Lower leg skin (tissue), 4 donors: ENCODE data around the gene MIP. TPM values are rescaled to one million over a fixed set of nuclear protein-coding genes. Genes with fewer than 3 reads are reported as not detected.

Experiments used
- DNase-seq, 2 donors: peaks; one replicate each; pipeline ENCODE4 v3.0.0-alpha.2; 2019; ENCODE audit warnings: low spot score in 2 of 2
- H3K4me3 ChIP-seq: fragments of 200-600 bp; sonication (generic); 2 replicates; pipeline ENCODE4 v1.5.1; 2017; ENCODE audit warnings: mild to moderate bottlenecking, low read depth; ENCODE audit not compliant: poor library complexity, severe bottlenecking
- POLR2A ChIP-seq, 2 donors: fragments of 450-650 bp; IDR thresholded peaks; one replicate each; pipeline ENCODE4 v1.6.1; 2016 to 2017; ENCODE audit warnings: antibody characterized with exemption in 2 of 2, mild to moderate bottlenecking in 1 of 2, moderate library complexity in 1 of 2
- WGBS, 2 donors: methylation state at CpG; one replicate each; pipeline ENCODE4 v1.1.5; 2018; 5-methylcytosine and 5-hydroxymethylcytosine counted together
- intact Hi-C: fragments of 100-400 bp; cut with DNase I; formaldehyde crosslinking; loops from one replicate; pipeline ENCODE4 v1.15.0; 2023; ENCODE audit warnings: low total_unique reads
- total RNA-seq, 4 donors: library from RNA; depleted of rRNA; stranded (reverse); fragments of >200 nt; gene quantifications; one replicate each; pipeline ENCODE4 v1.1.0, GENCODE V29; 2016
- TF ChIP-seq, protein P1 (sequence below), 3 donors: fragments of 450-650 bp; IDR thresholded peaks; one replicate each; pipeline ENCODE4 v1.5.1; 2016; ENCODE audit warnings: antibody characterized with exemption in 3 of 3, mild to moderate bottlenecking in 3 of 3, moderate library complexity in 2 of 3

Gene MIP
- total RNA-seq, 4 donors from 2014 or later = not detected

DNA sequence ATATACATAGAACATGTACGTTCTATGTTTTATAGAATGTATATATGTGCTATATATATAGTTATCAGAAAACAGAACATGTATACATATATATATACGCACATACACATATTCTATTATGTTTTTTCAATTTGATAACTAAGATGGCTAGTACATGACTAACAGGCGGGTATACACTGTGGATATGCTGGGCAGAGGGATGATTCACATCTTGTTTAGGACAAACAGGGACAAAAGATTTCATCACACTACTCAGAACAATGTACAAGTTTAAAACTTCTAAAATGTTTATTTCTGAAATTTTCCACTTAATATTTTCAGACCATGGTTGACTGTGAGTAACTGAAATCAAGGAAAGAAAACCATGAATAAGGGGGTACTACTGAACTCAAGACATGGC, 22.6 kb downstream of the MIP start:
- intact Hi-C loops = no loop called here
- no peak for DNase-seq
- TF ChIP-seq, protein P1, sequence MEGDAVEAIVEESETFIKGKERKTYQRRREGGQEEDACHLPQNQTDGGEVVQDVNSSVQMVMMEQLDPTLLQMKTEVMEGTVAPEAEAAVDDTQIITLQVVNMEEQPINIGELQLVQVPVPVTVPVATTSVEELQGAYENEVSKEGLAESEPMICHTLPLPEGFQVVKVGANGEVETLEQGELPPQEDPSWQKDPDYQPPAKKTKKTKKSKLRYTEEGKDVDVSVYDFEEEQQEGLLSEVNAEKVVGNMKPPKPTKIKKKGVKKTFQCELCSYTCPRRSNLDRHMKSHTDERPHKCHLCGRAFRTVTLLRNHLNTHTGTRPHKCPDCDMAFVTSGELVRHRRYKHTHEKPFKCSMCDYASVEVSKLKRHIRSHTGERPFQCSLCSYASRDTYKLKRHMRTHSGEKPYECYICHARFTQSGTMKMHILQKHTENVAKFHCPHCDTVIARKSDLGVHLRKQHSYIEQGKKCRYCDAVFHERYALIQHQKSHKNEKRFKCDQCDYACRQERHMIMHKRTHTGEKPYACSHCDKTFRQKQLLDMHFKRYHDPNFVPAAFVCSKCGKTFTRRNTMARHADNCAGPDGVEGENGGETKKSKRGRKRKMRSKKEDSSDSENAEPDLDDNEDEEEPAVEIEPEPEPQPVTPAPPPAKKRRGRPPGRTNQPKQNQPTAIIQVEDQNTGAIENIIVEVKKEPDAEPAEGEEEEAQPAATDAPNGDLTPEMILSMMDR (IDR thresholded peaks at IDR 0.05) = no peak
- no peak for TF ChIP-seq POLR2A (IDR thresholded peaks at IDR 0.05)
- no peak overlapping the region for H3K4me3 ChIP-seq
- 96 to 99% methylated on average over 3 of the region's 3 CpGs for WGBS, 2 donors

DNA sequence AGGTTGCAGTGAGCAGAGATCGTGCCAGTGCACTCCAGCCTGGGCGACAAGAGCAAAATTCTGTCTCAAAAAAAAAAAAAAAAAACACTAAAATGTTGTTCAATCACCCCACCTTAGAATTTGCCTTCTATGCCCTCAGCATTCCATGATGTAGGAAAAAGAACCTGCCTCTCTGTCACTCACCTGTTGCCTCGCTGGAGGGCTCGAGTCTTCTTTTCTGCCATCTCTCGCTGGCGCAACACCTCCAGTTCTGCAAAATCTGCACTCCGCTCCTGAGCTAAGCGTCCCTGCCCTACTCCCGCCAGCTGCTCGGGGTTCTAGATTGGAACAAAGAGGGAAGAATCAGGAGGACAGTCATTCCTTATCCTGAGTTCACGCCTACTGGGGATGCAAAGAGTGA, 23.2 kb downstream of the MIP start:
- TF ChIP-seq, protein P1 (IDR thresholded peaks at IDR 0.05) = no peak
- TF ChIP-seq POLR2A (IDR thresholded peaks at IDR 0.05) = no peak
- WGBS, 2 donors = 97 to 99% methylated on average over 11 of the region's 11 CpGs
- H3K4me3 ChIP-seq = no peak overlapping the region
- intact Hi-C loops = no loop called here
- DNase-seq = no peak

DNA sequence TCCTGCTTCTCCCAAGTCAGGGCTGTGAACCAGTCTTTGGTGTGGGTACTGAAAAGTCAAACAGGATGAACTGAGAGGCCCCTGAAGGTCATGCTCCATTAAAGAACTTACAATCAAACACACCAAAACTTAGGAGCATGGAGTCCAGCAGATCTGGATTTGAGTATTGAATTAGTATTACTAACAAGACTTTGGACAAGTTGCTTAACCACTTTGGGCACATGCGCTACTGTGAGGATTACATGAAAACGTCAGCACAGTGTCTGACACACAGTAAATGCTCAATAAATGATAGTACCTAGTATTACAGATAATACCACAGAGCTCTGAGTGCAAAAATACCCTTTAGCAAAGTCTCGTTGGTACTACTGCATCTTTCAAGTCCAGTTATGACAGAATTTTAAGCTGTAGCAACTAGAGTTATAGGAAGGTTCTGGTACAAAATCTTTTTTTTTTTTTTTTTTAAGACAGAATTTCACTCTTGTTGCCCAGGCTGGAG, 28.5 kb downstream of the MIP start:
- H3K4me3 ChIP-seq = no peak overlapping the region
- 60 to 61% methylated on average over 3 of the region's 3 CpGs for WGBS, 2 donors

DNA sequence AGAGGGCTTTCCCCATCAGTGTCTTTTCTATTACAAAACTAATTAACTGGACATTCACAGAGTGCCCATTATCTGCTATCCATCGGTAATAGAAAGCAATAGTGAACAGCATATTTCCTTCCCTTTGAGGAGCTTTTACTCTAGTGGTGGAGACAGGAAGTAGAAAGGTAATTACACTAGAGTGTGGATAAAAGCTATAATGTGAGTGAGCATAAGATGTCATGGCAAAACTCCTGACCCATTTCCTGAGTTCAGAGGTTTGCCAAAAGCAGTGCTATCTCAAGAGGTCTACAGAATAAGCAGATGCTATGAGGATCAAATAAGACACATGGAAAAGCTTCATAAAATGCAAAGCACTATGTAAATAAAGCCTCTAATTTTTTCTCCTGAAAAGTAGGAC, 29.3 kb downstream of the MIP start:
- no peak for TF ChIP-seq POLR2A (IDR thresholded peaks at IDR 0.05)
- TF ChIP-seq, protein P1 (IDR thresholded peaks at IDR 0.05) = no peak
- intact Hi-C loops = no loop called here
- no peak for DNase-seq
- 81 to 85% methylated on average over 1 of the region's 1 CpG for WGBS, 2 donors
- H3K4me3 ChIP-seq = no peak overlapping the region

More for the DNA sequence above, 28.5 kb downstream of the MIP start:
- intact Hi-C loops = no loop called here
- no peak for DNase-seq
- no peak for TF ChIP-seq POLR2A (IDR thresholded peaks at IDR 0.05)
- TF ChIP-seq, protein P1 (IDR thresholded peaks at IDR 0.05) = no peak

DNA sequence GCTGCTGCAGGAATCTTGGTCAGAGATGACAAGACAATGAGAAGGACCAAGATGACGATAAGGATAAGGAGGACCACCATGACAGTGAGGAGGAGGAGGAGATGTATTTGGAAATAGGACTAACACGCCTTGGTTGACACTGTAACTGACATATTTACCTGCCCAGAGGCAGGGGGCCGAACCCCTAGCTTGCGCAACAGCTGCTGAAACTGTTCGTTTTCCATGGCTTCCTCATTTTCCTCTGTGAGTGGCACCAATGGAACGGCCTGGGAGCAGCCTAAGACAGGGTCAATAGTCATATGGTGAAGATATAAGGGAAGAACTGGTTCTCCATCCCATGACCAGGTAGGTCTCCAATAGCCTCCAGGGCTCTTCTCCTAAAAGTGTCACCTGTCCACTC, 34.0 kb downstream of the MIP start:
- intact Hi-C loops = no loop called here
- TF ChIP-seq, protein P1 (IDR thresholded peaks at IDR 0.05) = no peak
- TF ChIP-seq POLR2A (IDR thresholded peaks at IDR 0.05) = no peak
- no peak overlapping the region for H3K4me3 ChIP-seq
- WGBS, 2 donors = 83 to 84% methylated on average over 6 of the region's 6 CpGs
- DNase-seq = no peak

DNA sequence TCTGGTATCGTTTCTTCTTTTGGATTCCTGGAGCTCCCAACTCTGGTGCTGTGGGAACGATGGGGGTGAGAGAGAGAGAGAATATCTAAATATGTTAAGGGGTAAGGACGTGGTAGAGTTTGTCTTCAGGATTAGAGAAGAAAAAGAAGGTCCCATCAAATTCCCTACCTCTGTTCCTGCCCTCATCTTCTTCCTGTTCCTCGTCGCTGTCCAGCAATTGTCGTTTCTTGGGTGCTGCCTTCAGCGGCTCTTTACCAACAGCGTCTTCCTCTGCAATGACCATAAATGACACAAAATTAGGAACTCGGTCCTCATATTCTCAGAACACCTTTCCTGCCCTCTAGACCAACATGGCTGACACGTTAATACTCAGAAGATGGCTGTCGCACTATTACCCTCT, 36.7 kb downstream of the MIP start:
- 95 to 97% methylated on average over 11 of the region's 11 CpGs for WGBS, 2 donors
- H3K4me3 ChIP-seq = no peak overlapping the region
- no peak for DNase-seq
- intact Hi-C loops = no loop called here
- TF ChIP-seq, protein P1 (IDR thresholded peaks at IDR 0.05) = no peak
